HEK293 (cell line): ENCODE measurements around the gene ERGIC1.
"Not testable (repeated sequence)": the region's sequence is repeated elsewhere in the genome, so short reads cannot be mapped to it uniquely, and the experiment has no call there.

Source experiments
- CTCF ChIA-PET: fragments of 350-600 bp; formaldehyde crosslinking; extraction: SDS; loops from one replicate; lab custom pipeline; 2021; ENCODE audit warnings: antibody characterized with exemption; lab: Yijun Ruan, JAX
- POLR2A ChIA-PET: fragments of 300-600 bp; formaldehyde crosslinking; extraction: SDS; loops from one replicate; lab custom pipeline; 2020; ENCODE audit warnings: antibody characterized with exemption, inconsistent platforms; lab: Yijun Ruan, JAX
- H3K27ac ChIP-seq: fragments of 200-500 bp; sonication (Bioruptor generic); 2 replicates; pipeline ENCODE4 v1.5.1; 2014; ENCODE audit warnings: low read depth, low read length, control low read depth, inconsistent platforms; ENCODE audit errors: extremely low read depth
- H3K36me3 ChIP-seq, 2 experiments: fragments of 200-500 bp in 1 of 2; sonication (Bioruptor generic) in 1 of 2; 1 replicate in 1 of 2; 2 replicates in 1 of 2; pipeline ENCODE4 v1.5.1; 2014 to 2017; ENCODE audit warnings: inconsistent platforms in 2 of 2, low read length in 2 of 2; ENCODE audit not compliant: control insufficient read depth in 2 of 2, insufficient read depth in 1 of 2
- H3K4me1 ChIP-seq: fragments of 200-500 bp; sonication (Bioruptor generic); 2 replicates; pipeline ENCODE4 v1.5.1; 2014; ENCODE audit warnings: mild to moderate bottlenecking, low read length, inconsistent platforms; ENCODE audit not compliant: control insufficient read depth, insufficient read depth
- H3K4me3 ChIP-seq: 2 replicates; pipeline ENCODE4 v1.5.1; 2011; ENCODE audit warnings: low read depth, mild to moderate bottlenecking, control low read depth, low read length, moderate library complexity
- H3K9me3 ChIP-seq: fragments of 200-500 bp; sonication (Bioruptor generic); 2 replicates; pipeline ENCODE4 v1.5.1; 2014; ENCODE audit warnings: low read depth, low read length, inconsistent platforms; ENCODE audit not compliant: control insufficient read depth, insufficient read depth
- GLI4 ChIP-seq: fragments of 450-650 bp; formaldehyde crosslinking; IDR thresholded peaks from 2 replicates; pipeline ENCODE4 v1.5.1; 2016; ENCODE audit warnings: missing biosample characterization, missing genetic modification characterization
- KLF8 ChIP-seq: fragments of 450-650 bp; formaldehyde crosslinking; IDR thresholded peaks from 2 replicates; pipeline ENCODE4 v1.5.1; 2016; ENCODE audit warnings: missing biosample characterization, missing genetic modification characterization
- MYNN ChIP-seq: fragments of 450-650 bp; formaldehyde crosslinking; IDR thresholded peaks from 2 replicates; pipeline ENCODE4 v1.5.1; 2016; ENCODE audit warnings: missing biosample characterization, missing genetic modification characterization, borderline replicate concordance
- OSR2 ChIP-seq: fragments of 450-650 bp; formaldehyde crosslinking; IDR thresholded peaks from 2 replicates; pipeline ENCODE4 v1.5.1; 2016; ENCODE audit warnings: missing biosample characterization, missing genetic modification characterization
- SALL2 ChIP-seq: fragments of 450-650 bp; formaldehyde crosslinking; IDR thresholded peaks from 2 replicates; pipeline ENCODE4 v1.5.0; 2017; ENCODE audit warnings: missing biosample characterization, mild to moderate bottlenecking, missing genetic modification characterization, borderline replicate concordance
- ZNF155 ChIP-seq: fragments of 450-650 bp; formaldehyde crosslinking; IDR thresholded peaks from 2 replicates; pipeline ENCODE4 v1.5.1; 2016; ENCODE audit warnings: missing biosample characterization, missing genetic modification characterization
- ZNF184 ChIP-seq: fragments of 450-650 bp; IDR thresholded peaks from 2 replicates; pipeline ENCODE4 v1.5.1; 2018; ENCODE audit warnings: missing biosample characterization, mild to moderate bottlenecking, missing genetic modification characterization
- ZNF366 ChIP-seq: fragments of 450-650 bp; formaldehyde crosslinking; conservative IDR thresholded peaks from 2 replicates; pipeline ENCODE4 v1.5.1; 2016; ENCODE audit warnings: missing biosample characterization, missing genetic modification characterization
- ZNF555 ChIP-seq: fragments of 450-650 bp; formaldehyde crosslinking; conservative IDR thresholded peaks from 2 replicates; pipeline ENCODE4 v1.5.1; 2017; ENCODE audit warnings: missing biosample characterization, mild to moderate bottlenecking, missing genetic modification characterization, inconsistent platforms
- ZNF571 ChIP-seq: fragments of 450-650 bp; formaldehyde crosslinking; IDR thresholded peaks from 2 replicates; pipeline ENCODE4 v1.5.0; 2017; ENCODE audit warnings: missing biosample characterization, missing genetic modification characterization
- ZNF621 ChIP-seq: fragments of 450-650 bp; formaldehyde crosslinking; IDR thresholded peaks from 2 replicates; pipeline ENCODE4 v1.5.1; 2017; ENCODE audit warnings: missing biosample characterization, missing genetic modification characterization
- ZSCAN23 ChIP-seq: fragments of 450-650 bp; formaldehyde crosslinking; IDR thresholded peaks from 2 replicates; pipeline ENCODE4 v1.5.1; 2016; ENCODE audit warnings: missing biosample characterization, missing genetic modification characterization
- ZXDB ChIP-seq: fragments of 450-650 bp; formaldehyde crosslinking; IDR thresholded peaks from 2 replicates; pipeline ENCODE4 v1.5.1; 2016; ENCODE audit warnings: missing biosample characterization, missing genetic modification characterization
- TF ChIP-seq, protein P1 (sequence below): fragments of 450-650 bp; formaldehyde crosslinking; IDR thresholded peaks from 2 replicates; pipeline ENCODE4 v1.5.1; 2017; ENCODE audit warnings: missing biosample characterization, missing genetic modification characterization
- TF ChIP-seq, protein P2 (sequence below): fragments of 450-650 bp; formaldehyde crosslinking; IDR thresholded peaks from 2 replicates; pipeline ENCODE4 v1.5.1; 2016; ENCODE audit warnings: missing biosample characterization, missing genetic modification characterization
- TF ChIP-seq, protein P3 (sequence below): sonication (generic); formaldehyde crosslinking; IDR thresholded peaks from 2 replicates; pipeline ENCODE4 v1.8.1; 2022; ENCODE audit warnings: mild to moderate bottlenecking, moderate library complexity, missing genetic modification reagents
- TF ChIP-seq, protein P4 (sequence below): fragments of 450-650 bp; formaldehyde crosslinking; IDR thresholded peaks from 2 replicates; pipeline ENCODE4 v1.5.1; 2016; ENCODE audit warnings: missing biosample characterization, missing genetic modification characterization, low read depth

ERGIC1 gene

DNA sequence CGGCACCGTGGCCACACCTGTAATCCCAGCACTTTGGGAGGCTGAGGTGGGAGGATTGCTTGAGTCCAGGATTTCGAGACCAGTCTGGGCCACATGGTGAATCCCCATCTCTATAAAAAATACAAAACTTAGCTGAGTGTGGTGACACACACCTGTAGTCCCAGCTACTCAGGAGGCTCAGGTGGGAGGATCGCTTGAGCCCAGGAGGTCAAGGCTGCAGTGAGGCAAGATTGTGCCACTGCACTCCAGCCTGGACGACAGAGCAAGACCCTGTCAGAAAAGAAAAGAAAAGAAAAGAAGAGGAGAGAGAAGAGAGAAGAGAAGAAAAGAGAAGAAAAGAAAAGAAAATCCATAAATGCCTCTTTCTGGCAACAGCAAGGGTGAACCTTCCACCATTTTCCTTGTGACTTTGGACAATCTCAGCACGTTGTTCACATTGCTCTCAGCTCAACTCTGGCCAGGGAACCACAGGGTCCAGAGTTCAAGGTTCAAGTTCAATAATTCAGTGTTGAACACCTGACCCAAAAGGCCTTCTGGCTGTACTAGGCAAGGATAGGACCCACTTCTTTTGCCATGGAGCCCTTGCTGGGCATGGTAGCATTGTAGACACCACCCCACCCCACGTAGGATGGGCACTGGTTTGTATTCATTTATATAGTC lies 48.5 kb upstream of the ERGIC1 start:
- CTCF ChIA-PET = interaction anchor here (0.5 kb wide), 1 partner anchor 16 kb away, joined by 3 read pairs; no protein-coding TSS in a partner anchor

DNA sequence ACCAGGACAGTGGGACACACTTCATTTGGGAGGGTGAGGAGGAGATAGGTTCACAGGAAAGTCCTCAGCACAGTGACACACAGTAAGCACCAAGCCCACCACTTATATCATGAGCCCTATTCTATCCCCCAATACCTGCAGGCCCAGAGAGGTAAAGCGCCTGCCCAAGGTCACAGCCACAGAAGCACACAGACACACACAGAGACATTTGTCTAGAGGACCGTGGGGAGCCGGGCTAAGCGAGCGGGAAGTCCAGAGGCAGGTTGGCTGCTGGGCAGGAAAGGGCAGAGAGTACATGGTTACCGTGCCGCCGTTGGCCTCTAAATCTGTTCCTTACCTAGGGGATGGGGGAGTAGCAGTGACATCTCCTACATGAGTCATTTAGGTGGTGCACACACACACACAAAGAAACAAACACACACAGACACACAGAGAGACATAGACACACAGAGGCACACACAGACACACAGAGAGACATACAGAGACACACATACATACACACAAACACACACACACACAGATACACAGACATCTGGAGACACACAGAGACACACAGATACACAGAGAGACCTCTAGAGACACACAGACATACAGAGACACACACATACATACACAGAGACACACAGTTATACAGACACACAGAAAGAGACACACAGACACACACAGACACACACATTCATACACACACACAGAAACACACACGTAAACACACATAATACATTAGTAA lies 47.2 kb upstream of the ERGIC1 start:
- no peak overlapping the region for H3K27ac ChIP-seq
- CTCF ChIA-PET = no interaction called here
- no peaks in the 10 kb centered on the region; the same call in 1 of the 2 replicates for H3K4me1 ChIP-seq
- no peaks in the 10 kb centered on the region for H3K36me3 ChIP-seq
- peak; percentile 81 for TF ChIP-seq ZNF621 (tag by site-specific recombination)
- 0 out of 2 replicates have a peak, but pooled peaks have one; percentile 27 for TF ChIP-seq ZNF571 (tag by site-specific recombination)
- TF ChIP-seq OSR2 (tag by site-specific recombination) = no peak
- TF ChIP-seq, protein P1, sequence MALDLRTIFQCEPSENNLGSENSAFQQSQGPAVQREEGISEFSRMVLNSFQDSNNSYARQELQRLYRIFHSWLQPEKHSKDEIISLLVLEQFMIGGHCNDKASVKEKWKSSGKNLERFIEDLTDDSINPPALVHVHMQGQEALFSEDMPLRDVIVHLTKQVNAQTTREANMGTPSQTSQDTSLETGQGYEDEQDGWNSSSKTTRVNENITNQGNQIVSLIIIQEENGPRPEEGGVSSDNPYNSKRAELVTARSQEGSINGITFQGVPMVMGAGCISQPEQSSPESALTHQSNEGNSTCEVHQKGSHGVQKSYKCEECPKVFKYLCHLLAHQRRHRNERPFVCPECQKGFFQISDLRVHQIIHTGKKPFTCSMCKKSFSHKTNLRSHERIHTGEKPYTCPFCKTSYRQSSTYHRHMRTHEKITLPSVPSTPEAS (tag by site-specific recombination) = peak; percentile 95
- TF ChIP-seq ZNF155 (tag by site-specific recombination) = no peak
- TF ChIP-seq ZSCAN23 (tag by site-specific recombination) = 0 out of 2 replicates have a peak, but pooled peaks have one; percentile 50
- peak; percentile 85; the same call in 1 of the 2 replicates for TF ChIP-seq GLI4 (tag by site-specific recombination)
- TF ChIP-seq SALL2 (tag by site-specific recombination) = peak; percentile 46; the same call in 1 of the 2 replicates
- POLR2A ChIA-PET = interaction anchor here (0.6 kb wide), 1 partner anchor 16 kb away, joined by 3 read pairs; the partner anchor contains the start of gene DUSP1
- no peaks in the 10 kb centered on the region for H3K9me3 ChIP-seq
- no peak overlapping the region for H3K4me3 ChIP-seq

More for the DNA sequence above, 48.5 kb upstream of the ERGIC1 start:
- Histone ChIP-seq H3K36me3 (no peaks in the 10 kb centered on the region), H3K4me1 (no peaks in the 10 kb centered on the region), H3K9me3 (no peaks in the 10 kb centered on the region), H3K4me3 (no peak overlapping the region), H3K27ac (no peak overlapping the region)
- POLR2A ChIA-PET = interaction anchor here (0.7 kb wide), 2 partner anchors 10 to 12 kb away, joined by 3 read pairs; no protein-coding TSS in a partner anchor
- TF ChIP-seq KLF8 (tag by site-specific recombination) (no peak), ZNF366 (tag by site-specific recombination) (0 out of 2 replicates have a peak, but pooled peaks have one; percentile 23)

DNA sequence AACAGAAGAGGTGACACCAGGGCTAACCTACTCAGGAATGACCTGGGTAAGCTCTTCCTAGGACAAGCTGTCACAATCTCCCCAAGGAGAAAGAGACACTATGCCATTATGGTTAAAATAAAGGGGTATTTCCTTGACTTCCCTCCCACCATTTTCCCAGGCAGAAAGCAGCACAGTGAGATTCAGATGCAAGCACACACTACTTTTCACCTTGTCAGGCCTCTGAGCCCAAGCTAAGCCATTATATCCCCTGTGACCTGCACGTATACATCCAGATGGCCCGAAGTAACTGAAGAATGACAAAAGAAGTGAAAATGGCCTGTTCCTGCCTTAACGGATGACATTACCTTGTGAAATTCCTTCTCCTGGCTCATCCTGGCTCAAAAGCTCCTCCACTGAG lies 46.5 kb upstream of the ERGIC1 start:
- H3K27ac ChIP-seq, CTCF ChIA-PET, H3K4me1 ChIP-seq, H3K36me3 ChIP-seq, H3K9me3 ChIP-seq, H3K4me3 ChIP-seq: not testable (repeated sequence)
- POLR2A ChIA-PET = interaction anchor here (0.6 kb wide), 1 partner anchor 16 kb away, joined by 3 read pairs; the partner anchor contains the start of gene DUSP1

DNA sequence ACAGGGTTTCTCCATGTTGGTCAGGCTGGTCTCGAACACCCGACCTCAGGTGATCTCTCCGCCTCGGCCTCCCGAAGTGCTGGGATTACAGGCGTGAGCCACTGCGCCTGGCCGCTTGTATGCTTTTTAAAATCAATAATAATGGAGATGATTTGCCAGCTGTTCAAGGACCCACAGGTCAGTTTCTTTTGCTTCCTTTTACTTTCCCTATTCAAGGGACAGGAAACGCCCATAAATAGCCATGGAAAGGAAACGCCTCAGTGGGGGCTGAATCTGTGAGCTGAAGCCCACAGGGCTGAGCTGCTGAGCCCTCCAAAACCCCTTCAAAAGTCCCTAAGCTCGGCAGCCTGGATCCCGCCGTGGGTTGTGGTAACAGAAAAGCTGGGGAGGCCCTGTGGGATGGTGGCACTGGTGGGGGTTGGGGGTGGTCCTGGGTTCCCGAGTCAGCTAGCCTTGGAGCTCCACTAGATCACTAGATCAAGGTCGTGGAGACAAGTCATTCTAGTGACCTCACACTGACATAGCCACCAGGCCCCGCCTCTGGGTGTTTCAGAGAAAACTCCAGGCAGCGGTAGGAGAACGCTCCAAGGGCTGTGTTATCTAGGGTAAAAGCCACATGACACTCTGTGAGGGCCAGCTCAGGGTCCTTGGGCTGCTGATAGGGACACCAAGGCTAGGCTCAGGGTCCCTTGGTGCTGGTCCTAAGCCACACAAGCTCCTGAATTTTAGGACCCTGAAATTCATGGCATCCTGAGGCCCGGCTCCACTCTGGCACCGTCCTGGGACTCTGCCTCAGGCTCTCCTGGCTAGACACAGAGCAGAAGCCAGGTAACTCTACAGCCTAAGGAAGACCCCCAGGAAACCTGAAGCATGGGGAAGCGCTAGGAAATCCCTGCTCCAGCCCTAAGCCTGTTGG lies 45.0 kb upstream of the ERGIC1 start:
- TF ChIP-seq ZXDB (tag by site-specific recombination) = no peak
- TF ChIP-seq ZNF555 (tag by site-specific recombination) = no peak
- TF ChIP-seq, protein P2, sequence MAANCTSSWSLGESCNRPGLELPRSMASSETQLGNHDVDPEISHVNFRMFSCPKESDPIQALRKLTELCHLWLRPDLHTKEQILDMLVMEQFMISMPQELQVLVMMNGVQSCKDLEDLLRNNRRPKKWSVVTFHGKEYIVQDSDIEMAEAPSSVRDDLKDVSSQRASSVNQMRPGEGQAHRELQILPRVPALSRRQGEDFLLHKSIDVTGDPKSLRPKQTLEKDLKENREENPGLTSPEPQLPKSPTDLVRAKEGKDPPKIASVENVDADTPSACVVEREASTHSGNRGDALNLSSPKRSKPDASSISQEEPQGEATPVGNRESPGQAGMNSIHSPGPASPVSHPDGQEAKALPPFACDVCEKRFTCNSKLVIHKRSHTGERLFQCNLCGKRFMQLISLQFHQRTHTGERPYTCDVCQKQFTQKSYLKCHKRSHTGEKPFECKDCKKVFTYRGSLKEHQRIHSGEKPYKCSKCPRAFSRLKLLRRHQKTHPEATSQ (tag by site-specific recombination) = no peak
- TF ChIP-seq, protein P3, sequence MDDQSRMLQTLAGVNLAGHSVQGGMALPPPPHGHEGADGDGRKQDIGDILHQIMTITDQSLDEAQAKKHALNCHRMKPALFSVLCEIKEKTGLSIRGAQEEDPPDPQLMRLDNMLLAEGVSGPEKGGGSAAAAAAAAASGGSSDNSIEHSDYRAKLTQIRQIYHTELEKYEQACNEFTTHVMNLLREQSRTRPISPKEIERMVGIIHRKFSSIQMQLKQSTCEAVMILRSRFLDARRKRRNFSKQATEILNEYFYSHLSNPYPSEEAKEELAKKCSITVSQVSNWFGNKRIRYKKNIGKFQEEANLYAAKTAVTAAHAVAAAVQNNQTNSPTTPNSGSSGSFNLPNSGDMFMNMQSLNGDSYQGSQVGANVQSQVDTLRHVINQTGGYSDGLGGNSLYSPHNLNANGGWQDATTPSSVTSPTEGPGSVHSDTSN (CRISPR knock-in tag) = no peak
- TF ChIP-seq, protein P4, sequence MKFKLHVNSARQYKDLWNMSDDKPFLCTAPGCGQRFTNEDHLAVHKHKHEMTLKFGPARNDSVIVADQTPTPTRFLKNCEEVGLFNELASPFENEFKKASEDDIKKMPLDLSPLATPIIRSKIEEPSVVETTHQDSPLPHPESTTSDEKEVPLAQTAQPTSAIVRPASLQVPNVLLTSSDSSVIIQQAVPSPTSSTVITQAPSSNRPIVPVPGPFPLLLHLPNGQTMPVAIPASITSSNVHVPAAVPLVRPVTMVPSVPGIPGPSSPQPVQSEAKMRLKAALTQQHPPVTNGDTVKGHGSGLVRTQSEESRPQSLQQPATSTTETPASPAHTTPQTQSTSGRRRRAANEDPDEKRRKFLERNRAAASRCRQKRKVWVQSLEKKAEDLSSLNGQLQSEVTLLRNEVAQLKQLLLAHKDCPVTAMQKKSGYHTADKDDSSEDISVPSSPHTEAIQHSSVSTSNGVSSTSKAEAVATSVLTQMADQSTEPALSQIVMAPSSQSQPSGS (tag by site-specific recombination) = no peak
- TF ChIP-seq MYNN (tag by site-specific recombination) = no peak
- TF ChIP-seq ZNF184 (tag by site-specific recombination) = no peak
- ChIA-PET POLR2A (interaction anchor here (0.6 to 1.0 kb wide), 2 partner anchors 13 to 18 kb away, joined by 3 to 4 read pairs; partner anchors contain the start of gene DUSP1), CTCF (interaction anchor here (0.6 to 1.2 kb wide), 2 partner anchors 88 to 113 kb away, joined by 3 to 4 read pairs; no protein-coding TSS in a partner anchor)
- Histone ChIP-seq H3K4me3 (no peak overlapping the region), H3K4me1 (no peaks in the 10 kb centered on the region; the same call in 1 of the 2 replicates), H3K36me3 (no peaks in the 10 kb centered on the region), H3K9me3 (no peaks in the 10 kb centered on the region), H3K27ac (no peak overlapping the region)
